Fibroblast of lung (primary cell): ENCODE data around the gene USP8.
"Not testable (repeated sequence)": the region's sequence is repeated elsewhere in the genome, so short reads cannot be mapped to it uniquely, and the experiment has no call there.

Experiments used
- CTCF ChIP-seq, 2 donors: IDR thresholded peaks in 1 of 2; conservative IDR thresholded peaks in 1 of 2; 1 replicate in 1 of 2; 2 replicates in 1 of 2; pipeline ENCODE4 v1.5.1; 2011 to 2012; ENCODE audit warnings: low read length in 2 of 2, control low read depth in 1 of 2, inconsistent platforms in 1 of 2, low read depth in 1 of 2, mild to moderate bottlenecking in 1 of 2
- EZH2 ChIP-seq: IDR thresholded peaks from 2 replicates; pipeline ENCODE4 v1.5.1; 2012; ENCODE audit warnings: low read length, control low read depth, mild to moderate bottlenecking; ENCODE audit errors: missing control alignments

- TF ChIP-seq CTCF (conservative IDR thresholded peaks at IDR 0.05 in 1 of 2, IDR thresholded peaks at IDR 0.05 in 1 of 2; ENCODE audit: low read depth in 1 of 2, low read length in 2 of 2); EZH2: not testable (repeated sequence)
Observed at GRCh38 chr15:50425678-50426246, 1.6 kb downstream of the USP8 start.
